Myocyte (in vitro differentiated cells): Measurements from ENCODE around the gene AUTS2. TPM values are rescaled to one million over a fixed set of nuclear protein-coding genes. Genes with fewer than 3 reads are reported as not detected.

ENCODE experiments used
- DNase-seq: peaks from one replicate; pipeline ENCODE4 v3.0.0-alpha.2; 2012; ENCODE audit warnings: low read depth
- total RNA-seq: library from RNA; depleted of rRNA; stranded (reverse); fragments of >200 nt; gene quantifications from 2 replicates; pipeline ENCODE4 v1.2.3, GENCODE V29; 2014

Gene AUTS2
- total RNA-seq, 1 donor from 2014 or later: 4.4 TPM

DNA sequence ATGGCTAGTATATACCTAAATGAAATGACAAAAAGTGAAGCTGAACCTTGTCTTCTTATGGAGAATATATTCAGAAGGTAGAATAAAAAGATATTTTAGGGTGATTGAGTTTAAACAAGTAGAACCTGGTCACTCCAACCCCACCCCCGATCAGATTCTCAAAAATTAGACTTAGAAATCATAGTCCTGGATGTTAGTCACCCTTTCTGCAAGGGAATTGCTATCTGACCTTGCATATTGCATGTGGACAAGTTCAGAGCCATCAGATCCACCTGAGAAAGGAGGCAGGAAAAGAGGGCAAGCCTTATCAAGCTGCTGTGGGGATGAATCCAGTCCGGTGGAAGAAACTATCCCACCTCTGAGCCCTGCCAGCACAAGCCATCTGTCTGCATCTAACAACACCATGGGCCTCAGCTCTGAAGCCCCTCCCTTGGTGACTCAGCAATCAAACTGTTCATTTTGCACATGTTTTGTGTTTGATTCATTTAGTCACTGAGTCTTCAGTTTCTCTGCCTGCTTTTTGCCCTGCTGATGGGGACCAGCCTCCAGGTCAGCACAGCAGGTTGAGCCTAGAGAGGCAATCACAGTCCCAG, 727.3 kb downstream of the AUTS2 start:
- DNase-seq: peak; percentile 9

DNA sequence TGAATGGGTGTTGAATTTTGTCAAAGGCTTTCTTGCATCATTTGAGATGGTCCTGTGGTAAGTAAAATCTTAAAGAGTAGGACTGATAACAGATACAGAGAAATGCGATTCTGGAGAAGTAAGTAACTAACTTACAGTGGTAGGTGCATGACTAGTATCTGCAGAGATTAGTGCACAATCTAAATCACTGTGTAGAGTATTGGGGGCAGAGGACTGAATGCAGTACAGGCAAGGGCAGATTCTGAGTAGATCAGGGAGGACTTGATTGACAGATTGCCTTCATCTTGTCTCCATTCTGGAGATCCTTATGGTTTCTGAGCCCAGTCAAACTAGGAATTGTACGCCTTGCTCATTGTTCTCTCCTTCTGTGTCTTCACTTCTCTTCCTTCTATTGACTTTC, 736.0 kb downstream of the AUTS2 start:
- DNase-seq: no peak

- peak; percentile 15 for DNase-seq
Measured at GRCh38 chr7:70334871-70335270, 736.6 kb downstream of the AUTS2 start.

DNA sequence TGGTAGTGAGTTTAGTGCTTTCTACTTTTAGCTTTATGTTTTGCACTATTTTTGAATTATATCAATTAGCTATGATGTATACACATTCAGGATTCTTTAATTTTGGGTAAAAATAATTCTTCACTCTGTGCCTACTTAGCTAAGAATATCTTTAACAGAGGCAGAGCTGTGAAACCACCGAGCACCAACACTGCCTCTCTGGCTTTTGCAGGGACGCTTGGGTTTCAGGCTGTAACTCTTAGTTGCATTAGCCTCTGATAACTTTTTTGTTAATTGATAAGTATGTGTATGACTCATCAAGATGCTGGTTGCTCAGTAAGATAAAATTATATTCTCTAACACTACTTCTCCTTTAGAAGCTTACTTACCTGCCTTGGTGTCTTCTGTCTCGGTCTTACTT, 738.3 kb downstream of the AUTS2 start:
- no peak for DNase-seq

GRCh38 chr7:70338015-70338414, 739.7 kb downstream of the AUTS2 start:
- no peak for DNase-seq

GRCh38 chr7:70340236-70340635, 742.0 kb downstream of the AUTS2 start:
- DNase-seq: no peak

DNA sequence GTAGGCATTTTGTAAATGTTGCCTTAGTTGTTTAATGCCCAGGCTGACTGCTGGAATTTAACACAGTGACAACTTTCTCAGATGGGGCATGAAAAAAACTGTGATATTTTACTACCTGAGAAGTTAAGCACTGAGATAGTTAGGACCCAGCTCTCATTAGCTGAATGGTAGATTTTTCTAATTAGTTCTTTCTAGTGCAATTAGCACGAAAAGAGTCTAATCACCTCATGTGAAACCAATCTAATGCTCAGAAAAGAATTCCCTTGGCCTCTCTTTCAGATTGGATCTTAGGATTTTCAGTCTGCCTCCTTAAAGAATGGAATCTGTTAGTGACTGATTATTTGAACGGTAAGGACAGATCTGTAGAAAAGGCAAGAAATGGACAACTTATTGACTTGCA, 743.2 kb downstream of the AUTS2 start:
- DNase-seq: no peak

GRCh38 chr7:70343519-70343918, 745.2 kb downstream of the AUTS2 start:
- DNase-seq: no peak

DNA sequence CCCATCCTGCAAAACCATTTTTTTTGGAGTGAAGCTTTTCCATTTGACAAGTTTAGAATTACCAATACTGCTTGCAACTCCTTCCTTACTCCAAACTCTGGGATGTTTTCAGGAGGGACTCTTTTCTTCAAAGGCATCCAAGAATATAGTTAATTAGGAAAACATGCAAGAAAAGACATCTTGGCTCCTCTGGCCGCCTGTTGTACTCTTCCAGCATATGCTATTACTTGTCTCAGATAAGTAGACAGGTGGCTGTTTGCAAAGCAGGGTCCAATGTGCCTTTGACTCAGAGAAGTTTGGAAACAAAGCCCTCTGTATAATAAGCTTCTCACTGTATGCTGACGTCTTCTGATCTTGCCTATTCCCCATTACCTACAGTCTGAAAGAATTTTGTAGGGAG, 746.5 kb downstream of the AUTS2 start:
- DNase-seq: no peak

DNA sequence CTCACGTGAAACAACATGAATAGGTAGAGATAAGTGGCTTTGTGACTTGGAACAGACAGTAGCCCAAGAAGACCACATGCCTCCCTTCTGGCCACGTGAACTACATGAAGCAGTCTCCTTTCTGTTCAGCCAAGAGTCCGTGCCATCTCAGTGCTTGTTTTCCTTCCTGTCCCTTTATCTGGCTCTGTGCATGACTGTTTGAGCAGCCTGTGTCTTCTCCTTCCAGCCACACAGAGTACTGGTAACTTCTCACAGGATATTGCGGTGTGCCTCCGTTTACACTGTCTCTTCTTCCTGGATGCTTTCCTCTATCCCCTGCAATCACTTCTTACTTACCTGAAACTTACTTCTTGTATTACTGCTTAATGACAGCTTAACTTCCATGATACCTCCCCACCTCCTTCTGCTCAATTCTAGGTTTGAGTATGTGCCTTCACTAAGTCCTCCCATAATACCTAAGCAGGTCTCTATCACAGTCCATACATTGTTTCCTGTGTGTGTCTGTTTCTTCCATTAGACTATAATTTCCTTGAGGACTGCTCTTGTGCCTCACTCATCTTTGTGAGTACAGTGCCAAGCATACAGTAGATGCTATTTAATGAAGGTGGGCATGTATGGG, 748.7 kb downstream of the AUTS2 start:
- no peak for DNase-seq

GRCh38 chr7:70347463-70348254, 749.4 kb downstream of the AUTS2 start:
- no peak for DNase-seq

DNA sequence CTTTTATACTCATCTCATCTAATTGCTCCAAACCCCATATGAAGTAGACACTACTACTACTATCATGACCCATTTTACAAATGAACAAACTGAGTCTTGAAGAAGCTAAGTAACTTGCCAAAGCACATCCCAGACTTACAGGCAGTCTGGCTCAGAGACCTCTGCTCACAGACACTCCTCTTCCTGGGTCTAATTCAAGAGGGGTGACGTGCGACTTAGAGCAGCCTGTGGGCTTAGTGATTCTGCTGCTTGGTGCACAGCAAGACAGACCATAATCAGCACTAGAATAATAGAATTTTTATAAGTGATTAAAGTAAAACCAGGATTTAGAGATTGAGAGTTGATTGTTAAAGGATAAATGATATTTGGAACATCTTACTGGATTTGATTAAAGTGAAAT, 750.8 kb downstream of the AUTS2 start:
- DNase-seq: no peak

GRCh38 chr7:70349819-70350218, 751.5 kb downstream of the AUTS2 start:
- no peak for DNase-seq

DNA sequence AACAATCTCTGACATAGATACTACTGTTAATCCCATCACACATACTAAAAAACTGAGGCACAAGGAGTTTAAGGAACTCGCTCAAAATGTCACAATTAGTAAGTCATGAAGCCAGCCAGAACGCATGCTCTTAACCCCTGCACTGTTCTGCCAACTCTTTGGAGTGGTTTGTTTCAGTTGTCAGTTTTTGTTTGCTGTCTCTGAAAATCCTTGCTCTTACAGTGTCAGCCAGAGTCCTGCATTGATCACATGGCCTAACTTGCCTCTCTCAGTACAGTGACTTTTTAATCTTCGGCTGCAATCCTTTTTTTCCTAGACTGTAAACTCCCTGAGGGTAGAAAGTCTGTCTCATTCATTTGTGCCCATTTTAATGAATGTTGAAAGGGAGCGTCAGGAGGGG, 753.8 kb downstream of the AUTS2 start:
- DNase-seq: no peak

- no peak for DNase-seq
Measured at GRCh38 chr7:70352906-70353305, 754.6 kb downstream of the AUTS2 start.

DNA sequence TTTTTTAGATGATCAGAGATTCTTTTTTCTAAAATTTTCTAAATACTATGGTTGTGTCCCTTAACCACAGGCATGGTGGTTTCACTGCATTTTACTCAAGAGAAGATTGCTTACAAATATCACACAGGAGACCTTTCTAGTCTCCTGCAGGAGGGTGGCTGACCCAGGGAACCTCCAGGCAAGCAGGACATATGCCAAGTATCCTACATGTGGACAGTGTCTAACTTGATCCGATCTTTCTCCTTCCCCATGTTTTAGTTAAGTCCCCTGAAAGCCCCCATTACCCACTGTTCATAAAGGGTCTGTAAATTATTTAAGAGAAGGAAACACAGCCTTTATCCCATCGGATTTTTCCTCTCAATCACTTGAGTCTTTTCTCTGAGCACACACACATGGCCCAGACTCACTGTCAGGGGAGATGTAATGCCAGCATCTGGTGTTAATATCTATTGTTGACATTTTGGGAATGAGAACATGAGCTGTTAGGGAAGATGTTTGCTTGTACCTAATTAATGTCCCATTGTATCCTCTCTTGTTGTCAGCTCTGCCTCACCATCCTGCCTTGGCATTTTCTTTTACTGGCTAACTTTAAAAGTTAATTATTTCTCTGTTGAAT, 755.2 kb downstream of the AUTS2 start:
- DNase-seq: no peak

DNA sequence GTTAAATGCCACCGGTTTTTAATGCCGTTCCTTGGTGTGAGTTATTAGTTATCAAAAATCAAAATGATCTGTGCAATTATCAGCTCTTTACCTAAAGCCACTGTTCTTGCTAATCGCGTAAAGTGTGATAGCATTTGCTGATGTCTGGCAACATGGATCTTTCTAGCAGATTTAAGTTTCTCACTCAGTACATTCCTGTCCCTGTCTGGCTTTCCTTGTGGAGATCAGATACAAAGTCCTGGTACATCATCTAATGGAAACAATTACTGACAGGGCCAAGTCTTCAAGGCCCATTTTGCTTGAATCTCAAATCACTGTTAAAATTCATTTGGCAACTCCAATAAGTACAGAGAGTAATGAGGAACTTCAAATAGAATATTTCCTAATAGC, 755.7 kb downstream of the AUTS2 start:
- DNase-seq: no peak

DNA sequence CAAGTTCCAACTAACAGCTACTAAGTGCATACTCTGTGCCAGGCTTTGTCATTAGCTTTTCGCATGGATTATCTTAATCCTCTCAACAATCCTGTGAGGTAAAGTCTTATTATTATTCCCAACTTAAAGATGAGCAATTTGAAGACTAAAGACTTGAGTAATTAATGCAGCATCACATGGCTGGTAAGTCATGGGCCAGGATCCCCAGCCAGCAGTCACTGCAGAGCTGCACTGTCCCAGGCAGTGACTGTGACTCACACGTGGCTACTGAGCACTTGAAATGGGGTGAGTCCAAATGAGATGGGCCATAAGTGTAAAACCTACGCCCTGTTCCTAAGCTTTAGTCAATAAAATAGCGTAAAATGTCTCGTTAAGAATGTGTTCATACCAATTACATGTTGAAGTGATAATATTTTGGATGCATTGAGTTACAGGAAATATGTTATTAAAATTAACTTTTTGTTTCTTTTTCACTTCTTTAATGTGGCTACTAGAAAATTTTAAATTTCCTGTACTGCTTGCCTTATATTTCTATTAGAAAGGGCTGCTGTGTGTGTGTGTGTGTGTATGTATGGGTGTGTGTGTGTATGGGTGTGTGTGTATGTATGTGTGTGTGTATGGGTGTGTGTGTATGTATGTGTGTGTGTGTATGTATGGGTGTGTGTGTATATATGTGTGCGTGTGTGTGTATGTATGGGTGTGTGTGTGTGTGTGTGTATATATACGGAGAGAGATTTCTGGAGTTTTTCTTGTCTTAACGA, 756.3 kb downstream of the AUTS2 start:
- no peak for DNase-seq

DNA sequence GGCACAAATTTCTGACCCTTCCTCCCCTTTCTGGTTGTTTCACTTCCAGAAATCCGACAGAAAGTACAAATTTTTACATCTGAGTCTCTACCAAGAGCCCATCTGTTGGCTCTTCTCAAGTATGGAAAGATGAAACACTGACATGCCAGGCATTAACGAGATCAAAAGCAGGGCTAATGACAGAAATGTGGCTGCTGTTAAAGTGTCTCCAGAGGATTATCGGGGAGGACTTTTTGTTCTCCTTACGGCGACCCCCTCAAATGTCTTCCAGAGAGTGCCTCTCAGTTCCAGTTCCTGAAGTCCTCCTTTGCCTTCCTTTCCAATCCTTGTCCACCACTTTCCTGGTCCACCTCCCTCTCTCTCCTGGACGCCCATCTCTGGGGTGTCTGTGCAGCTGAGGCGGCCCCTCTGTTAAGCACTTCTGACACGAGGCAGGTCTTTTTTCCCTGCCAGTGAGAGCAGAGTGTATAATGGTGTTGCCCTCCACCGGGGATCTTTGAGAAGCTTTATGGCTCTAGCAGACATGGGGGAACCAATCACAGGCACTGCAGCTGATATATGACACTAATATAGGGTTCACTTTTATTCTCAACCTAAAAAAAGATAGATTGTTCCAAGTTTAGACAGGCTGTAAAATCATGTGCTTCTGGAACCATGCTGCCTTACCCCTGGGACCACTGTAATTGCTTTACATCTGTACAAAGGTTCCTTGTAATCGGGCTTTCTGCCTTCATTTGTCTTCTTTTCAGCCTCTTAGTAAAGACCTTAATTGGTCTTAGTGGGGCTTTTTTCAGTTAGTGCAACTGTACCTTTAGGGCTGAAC, 757.1 kb downstream of the AUTS2 start:
- DNase-seq: no peak

GRCh38 chr7:70356085-70356786, 758.0 kb downstream of the AUTS2 start:
- DNase-seq: no peak
